ENCODE data around the gene MCM5. TPM values are rescaled to one million over a fixed set of nuclear protein-coding genes. Genes with fewer than 3 reads are reported as not detected.
"Not testable (repeated sequence)": the region's sequence is repeated elsewhere in the genome, so short reads cannot be mapped to it uniquely, and the experiment has no call there.

MCM5 gene
- total RNA-seq, 1 donor from 2014 or later: 9.0 TPM

DNA sequence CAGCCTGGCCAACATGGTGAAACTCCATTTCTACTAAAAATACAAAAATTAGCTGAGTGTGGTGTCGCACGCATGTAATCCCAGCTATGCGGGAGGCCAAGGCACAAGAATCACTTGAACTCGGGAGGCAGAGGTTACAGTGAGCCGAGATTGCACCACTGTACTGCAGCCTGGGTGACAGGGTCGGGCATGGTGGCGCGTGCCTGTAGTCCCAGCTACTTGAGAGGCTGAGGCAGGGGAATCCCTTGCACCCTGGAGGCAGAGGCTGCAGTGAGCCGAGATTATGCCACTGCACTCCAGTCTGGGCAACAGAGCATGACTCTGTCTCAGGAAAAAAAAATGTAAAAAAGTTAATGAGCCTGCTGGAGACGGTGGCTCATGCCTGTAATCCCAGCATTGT lies 60.0 kb downstream of the MCM5 start:
- DNase-seq (ENCODE audit: low spot score); intact Hi-C loops (cut with DNase I): not testable (repeated sequence)

DNA sequence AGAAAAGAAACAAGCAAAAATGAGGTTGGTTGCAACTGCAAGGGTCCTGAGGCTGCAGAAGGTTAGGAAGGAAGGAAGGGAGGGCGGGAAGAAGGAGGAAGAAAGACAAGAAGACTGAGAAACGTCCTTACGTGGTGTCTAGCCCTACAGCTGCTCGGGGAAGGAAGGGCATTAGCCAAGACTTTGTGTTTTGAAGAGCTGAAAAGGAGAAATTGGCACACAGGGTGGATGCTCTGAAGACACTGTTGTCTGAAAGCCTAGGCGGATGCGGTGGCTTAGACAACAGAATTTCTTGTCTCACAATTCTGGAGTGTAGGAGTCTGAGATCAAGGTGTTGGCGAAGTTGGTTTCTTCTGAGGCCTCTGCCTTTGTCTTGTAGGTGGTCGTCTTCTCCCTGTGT lies 60.7 kb downstream of the MCM5 start:
- DNase-seq (ENCODE audit: low spot score): no peak
- intact Hi-C loops (cut with DNase I): no loop called here

GRCh38 chr22:35462498-35463230 lies 62.7 kb downstream of the MCM5 start:
- no peak for DNase-seq (ENCODE audit: low spot score)
- intact Hi-C loops (cut with DNase I): no loop called here

- intact Hi-C loops (cut with DNase I): no loop called here
- no peak for DNase-seq (ENCODE audit: low spot score)
Measured at GRCh38 chr22:35463231-35463933, 63.4 kb downstream of the MCM5 start.

- intact Hi-C loops (cut with DNase I): no loop called here
- no peak for DNase-seq (ENCODE audit: low spot score)
Measured at GRCh38 chr22:35464399-35464798, 64.5 kb downstream of the MCM5 start.

DNA sequence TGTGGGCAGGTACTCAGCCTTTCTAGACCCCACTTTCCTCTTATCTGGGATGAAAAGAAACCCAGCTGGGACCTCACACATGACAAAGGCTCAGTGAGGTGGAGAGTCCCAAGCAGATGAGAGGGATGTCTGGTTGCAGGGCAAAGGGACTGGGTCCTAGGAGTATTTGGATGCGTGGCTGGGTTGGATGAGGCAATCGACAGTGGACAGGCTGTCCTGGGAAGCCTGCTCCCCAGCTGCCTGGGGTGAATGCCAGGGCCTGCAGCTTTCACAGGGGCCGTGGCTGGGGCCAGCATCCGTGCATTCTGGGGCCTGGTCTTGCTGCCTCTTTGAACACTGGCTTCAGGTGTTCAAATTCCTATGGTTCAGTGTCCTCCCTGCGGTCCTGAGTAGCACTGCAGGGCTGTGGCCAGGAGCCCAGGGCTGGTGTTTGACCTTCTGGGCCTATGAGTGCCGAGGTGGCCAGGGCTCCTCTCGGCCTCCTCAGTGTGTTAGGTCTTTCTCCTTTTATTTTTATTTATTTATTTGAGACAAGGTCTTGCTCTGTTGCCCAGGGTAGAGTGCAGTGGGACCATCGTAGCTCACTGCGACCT lies 65.3 kb downstream of the MCM5 start:
- DNase-seq (ENCODE audit: low spot score): no peak
- intact Hi-C loops (cut with DNase I): loop anchor here (5.0 kb wide), 1 partner anchor 77 kb away; the partner anchor contains the start of gene RASD2

GRCh38 chr22:35467681-35468434 lies 67.9 kb downstream of the MCM5 start:
- intact Hi-C loops (cut with DNase I): loop anchor here (5.0 kb wide), 1 partner anchor 74 kb away; the partner anchor contains the start of gene RASD2
- peak; percentile 82 for DNase-seq (ENCODE audit: low spot score)

- intact Hi-C loops (cut with DNase I): no loop called here
- DNase-seq (ENCODE audit: low spot score): no peak
Measured at GRCh38 chr22:35470903-35471321, 71.0 kb downstream of the MCM5 start.

DNA sequence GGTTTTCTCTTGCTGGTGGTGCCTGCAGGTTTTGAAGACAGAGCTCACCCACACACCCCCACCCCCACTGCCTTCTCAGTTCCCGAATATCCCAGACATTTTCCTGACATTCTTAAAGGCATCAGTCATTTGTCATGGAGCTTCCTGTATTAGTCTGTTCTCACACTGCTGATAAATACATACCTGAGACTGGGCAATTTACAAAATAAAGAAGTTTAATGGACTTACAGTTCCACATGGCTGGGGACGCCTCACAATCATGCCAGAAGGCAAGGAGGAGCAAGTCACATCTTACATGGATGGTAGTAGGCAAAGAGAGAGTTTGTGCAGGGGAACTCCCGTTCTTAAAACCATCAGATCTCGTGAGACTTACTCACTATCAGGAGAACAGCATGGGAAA lies 71.6 kb downstream of the MCM5 start:
- DNase-seq (ENCODE audit: low spot score); intact Hi-C loops (cut with DNase I): not testable (repeated sequence)

DNA sequence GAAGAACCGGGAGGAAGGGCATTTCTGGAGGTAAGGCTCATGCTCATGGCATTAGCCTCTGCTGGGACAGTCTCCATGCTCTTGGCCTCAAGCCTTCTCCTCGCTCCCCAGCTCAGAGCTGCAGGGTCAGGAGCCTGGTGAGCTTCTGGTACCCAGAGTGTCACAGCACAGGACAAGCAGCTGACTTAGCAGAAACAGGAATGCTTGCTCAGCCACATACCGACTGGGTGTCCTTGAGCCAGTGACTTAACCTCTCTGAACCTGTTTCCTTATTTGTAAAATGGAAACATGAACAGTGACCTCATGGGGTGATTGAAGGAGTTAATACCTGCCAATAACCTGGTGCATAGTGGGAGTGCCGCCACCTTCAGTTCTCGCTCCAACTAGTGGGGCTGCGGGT lies 72.5 kb downstream of the MCM5 start:
- intact Hi-C loops (cut with DNase I): no loop called here
- DNase-seq (ENCODE audit: low spot score): no peak

- intact Hi-C loops (cut with DNase I): no loop called here
- DNase-seq (ENCODE audit: low spot score): no peak
Measured at GRCh38 chr22:35473971-35474370, 74.0 kb downstream of the MCM5 start.

Other genes with a start within 250 kb of the MCM5 start
- 10.7 TPM for gene HMGXB4, start 142.6 kb upstream of the MCM5 start, total RNA-seq
- 37.5 TPM for gene TOM1, start 100.2 kb upstream of the MCM5 start, total RNA-seq
- gene HMOX1, start 19.0 kb upstream of the MCM5 start, total RNA-seq: 17.3 TPM
- gene RASD2, start 140.7 kb downstream of the MCM5 start, total RNA-seq: 3.5 TPM
- gene MB, start 217.2 kb downstream of the MCM5 start, total RNA-seq: 7,641 TPM
- 5.7 TPM for gene APOL6, start 248.3 kb downstream of the MCM5 start, total RNA-seq